A549 (cell line): ENCODE data around the gene C11orf21. TPM values are rescaled to one million over a fixed set of nuclear protein-coding genes. Genes with fewer than 3 reads are reported as not detected.

ENCODE experiments used
- ATAC-seq, 2 experiments: fragments of 200-7000 bp in 1 of 2; fragments of >200 bp in 1 of 2; cut with Nextera tagmentation in 1 of 2; cut with Tn5 transposase in 1 of 2; 3 replicates each; pipeline versions ENCODE4 v1.8.0 to v1.9.1; 2018 to 2020; ENCODE audit warnings: mild to moderate bottlenecking in 1 of 2, moderate library complexity in 1 of 2
- CTCF ChIA-PET: fragments of 300-600 bp; sonication (Branson Sonifier 250); formaldehyde crosslinking; extraction: SDS; loops from one replicate; lab custom pipeline; 2021; ENCODE audit warnings: antibody characterized with exemption, inconsistent platforms; lab: Yijun Ruan, JAX
- POLR2A ChIA-PET: fragments of 350-600 bp; formaldehyde crosslinking; extraction: SDS; loops from one replicate; lab custom pipeline; 2021; ENCODE audit warnings: antibody characterized with exemption, inconsistent platforms; lab: Yijun Ruan, JAX
- DNase-seq, 2 experiments: peaks; one replicate each; pipeline versions ENCODE4 v3.0.0 to v3.0.0-alpha.2; 2011 to 2016; ENCODE audit warnings: low read depth in 1 of 2, low spot score in 1 of 2
- FAIRE-seq: peaks from 2 replicates; lab custom pipeline; 2011; peaks lifted over from hg19 to GRCh38; lab: Jason Lieb, UNC
- H3K27ac ChIP-seq, 2 experiments: fragments of >200 bp; sonication (Bioruptor Twin); formaldehyde crosslinking; 3 replicates each; pipeline ENCODE4 v1.5.1; 2016 to 2017
- H3K4me1 ChIP-seq: fragments of >200 bp; sonication (Bioruptor Twin); formaldehyde crosslinking; 3 replicates; pipeline ENCODE4 v1.6.1; 2016
- H3K4me2 ChIP-seq: fragments of >200 bp; sonication (Bioruptor Twin); formaldehyde crosslinking; 3 replicates; pipeline ENCODE4 v1.6.1; 2016
- H3K4me3 ChIP-seq: fragments of >200 bp; sonication (Bioruptor Twin); formaldehyde crosslinking; 3 replicates; pipeline ENCODE4 v1.5.1; 2016
- H3K9me3 ChIP-seq: fragments of >200 bp; sonication (Bioruptor Twin); formaldehyde crosslinking; 3 replicates; pipeline ENCODE4 v1.6.1; 2016
- CBX8 ChIP-seq: fragments of 200-600 bp; sonication (generic); IDR thresholded peaks from 2 replicates; pipeline ENCODE4 v1.6.1; 2016
- CEBPB ChIP-seq, 2 experiments: fragments of >200 bp in 1 of 2; sonication (Bioruptor Twin) in 1 of 2; formaldehyde crosslinking in 1 of 2; IDR thresholded peaks; 2 replicates each; pipeline ENCODE4 v1.6.1; 2012 to 2016
- CTCF ChIP-seq: fragments of >200 bp; sonication (Bioruptor Twin); formaldehyde crosslinking; IDR thresholded peaks from 3 replicates; pipeline ENCODE4 v1.5.1; 2016
- E2F6 ChIP-seq: IDR thresholded peaks from 2 replicates; pipeline ENCODE4 v1.6.1; 2012; ENCODE audit warnings: low read depth, borderline replicate concordance
- EHMT2 ChIP-seq: fragments of 200-600 bp; sonication (generic); IDR thresholded peaks from 2 replicates; pipeline ENCODE4 v1.6.1; 2016; ENCODE audit warnings: antibody characterized with exemption, low read depth, mild to moderate bottlenecking, moderate library complexity
- FOSB ChIP-seq: fragments of 250-450 bp; sonication (Bioruptor Pico); IDR thresholded peaks from 2 replicates; pipeline ENCODE4 v1.5.0; 2020; ENCODE audit warnings: mild to moderate bottlenecking, moderate library complexity
- HDAC2 ChIP-seq: fragments of 200-600 bp; sonication (generic); IDR thresholded peaks from 2 replicates; pipeline ENCODE4 v1.6.1; 2016
- HEYL ChIP-seq: fragments of 250-450 bp; sonication (Bioruptor Pico); IDR thresholded peaks from 2 replicates; pipeline ENCODE4 v1.8.0; 2021; ENCODE audit warnings: mild to moderate bottlenecking, moderate library complexity
- HMGXB4 ChIP-seq: fragments of 250-450 bp; sonication (Bioruptor Pico); IDR thresholded peaks from 2 replicates; pipeline ENCODE4 v1.5.0; 2021; ENCODE audit warnings: mild to moderate bottlenecking, moderate library complexity, borderline replicate concordance
- HOXB13 ChIP-seq: fragments of 250-450 bp; sonication (Bioruptor Pico); IDR thresholded peaks from 2 replicates; pipeline ENCODE4 v1.5.0; 2020; ENCODE audit warnings: low read depth, mild to moderate bottlenecking, moderate library complexity
- JUNB ChIP-seq: fragments of >200 bp; sonication (Bioruptor Twin); formaldehyde crosslinking; IDR thresholded peaks from 2 replicates; pipeline ENCODE4 v1.6.1; 2016
- MAFK ChIP-seq: fragments of 450-650 bp; IDR thresholded peaks from 2 replicates; pipeline ENCODE4 v1.6.1; 2014; ENCODE audit not compliant: partially characterized antibody
- MYC ChIP-seq: IDR thresholded peaks from 2 replicates; pipeline ENCODE4 v1.6.1; 2012; ENCODE audit warnings: mild to moderate bottlenecking, inconsistent platforms, low read length, improper control_type of control experiment, borderline replicate concordance
- NFE2L2 ChIP-seq: fragments of 150-350 bp; conservative IDR thresholded peaks from 2 replicates; pipeline ENCODE4 v1.6.1; 2014; ENCODE audit warnings: low read length
- NR3C1 ChIP-seq: fragments of >200 bp; sonication (Bioruptor Twin); formaldehyde crosslinking; IDR thresholded peaks from 3 replicates; pipeline ENCODE4 v1.6.1; 2017
- PHF8 ChIP-seq: fragments of 200-600 bp; sonication (generic); IDR thresholded peaks from 2 replicates; pipeline ENCODE4 v1.6.1; 2016; ENCODE audit warnings: low read depth, mild to moderate bottlenecking, antibody characterized with exemption, moderate library complexity, borderline replicate concordance
- POLR2A ChIP-seq: IDR thresholded peaks from 2 replicates; pipeline ENCODE4 v1.6.1; 2012; ENCODE audit warnings: mild to moderate bottlenecking, low read length
- REST ChIP-seq: fragments of 200-600 bp; sonication (generic); IDR thresholded peaks from 2 replicates; pipeline ENCODE4 v1.6.1; 2016; ENCODE audit warnings: antibody characterized with exemption, mild to moderate bottlenecking, moderate library complexity
- SMC3 ChIP-seq: fragments of >200 bp; sonication (Bioruptor Twin); formaldehyde crosslinking; IDR thresholded peaks from 3 replicates; pipeline ENCODE4 v1.6.1; 2018; ENCODE audit warnings: inconsistent platforms
- TFCP2L1 ChIP-seq: fragments of 250-450 bp; sonication (Bioruptor Pico); IDR thresholded peaks from 2 replicates; pipeline ENCODE4 v1.5.0; 2021; ENCODE audit warnings: mild to moderate bottlenecking
- ZC3H11A ChIP-seq: fragments of 450-650 bp; IDR thresholded peaks from 2 replicates; pipeline ENCODE4 v1.6.1; 2014; ENCODE audit warnings: antibody characterized with exemption, mild to moderate bottlenecking
- ZSCAN20 ChIP-seq: fragments of 250-450 bp; sonication (Bioruptor Pico); IDR thresholded peaks from 2 replicates; pipeline ENCODE4 v1.8.0; 2022; ENCODE audit warnings: mild to moderate bottlenecking, moderate library complexity
- WGBS: methylation state at CpG from one replicate; pipeline ENCODE4 v1.1.6; 2017; ENCODE audit errors: missing lambda C conversion rate; 5-methylcytosine and 5-hydroxymethylcytosine counted together
- polyA plus RNA-seq, 4 experiments: library from polyadenylated mRNA; depleted of rRNA in 3 of 4; stranded (reverse); fragments of >200 nt; fragmentation: RNase III in 1 of 4; extraction: RNeasy Plus Mini Kit Qiagen cat#74134 plus additional on column Dnase treatment in 1 of 4; gene quantifications; 2 replicates in 3 of 4; 3 replicates in 1 of 4; pipeline ENCODE4 v1.2.3, GENCODE V29; 2011 to 2017

Gene C11orf21
- polyA plus RNA-seq, 2 of the 4 experiments (the other 2 are of a cell fraction): not detected

GRCh38 chr11:2268729-2269600 is 32.8 kb downstream of the C11orf21 start:
- H3K27ac ChIP-seq: peak overlapping the region in 1 of 2 experiments; percentile 62; a peak in 3 of 6 replicates
- FAIRE-seq: no peak
- CTCF ChIA-PET: interaction anchor here (0.8 to 1.8 kb wide), 5 partner anchors 18 to 156 kb away, joined by 3 to 4 read pairs (median 3); no protein-coding TSS in a partner anchor

GRCh38 chr11:2267851-2268728 is 33.6 kb downstream of the C11orf21 start:
- TF ChIP-seq REST (no peak), CEBPB (IDR thresholded peaks at IDR 0.05) (no peak), ZC3H11A (no peak), SMC3 (no peak), MAFK (no peak), PHF8 (no peak)
- TF ChIP-seq, all 56 proteins: peak for 0
- no peaks in the 10 kb centered on the region for H3K9me3 ChIP-seq
- H3K4me2 ChIP-seq: peak overlapping the region; percentile 96; the same call in 2 of the 3 replicates
- ChIA-PET POLR2A (no interaction called here), CTCF (interaction anchor here (0.8 kb wide), 1 partner anchor 73 kb away, joined by 3 read pairs; no protein-coding TSS in a partner anchor)
- H3K4me3 ChIP-seq: peak overlapping the region; percentile 52; the same call in 1 of the 3 replicates
- WGBS: 74% methylated on average over 23 of the region's 26 CpGs
- FAIRE-seq: no peak
- no peak for DNase-seq
- H3K27ac ChIP-seq: no peak overlapping the region
- H3K4me1 ChIP-seq: peaks cover 11% of the 10 kb centered on the region; the same call in 2 of the 3 replicates
- ATAC-seq: no peak

More at GRCh38 chr11:2268729-2269600, 32.8 kb downstream of the C11orf21 start:
- Histone ChIP-seq H3K4me3 (peak overlapping the region; percentile 52), H3K4me1 (peaks cover 11% of the 10 kb centered on the region; the same call in 2 of the 3 replicates), H3K4me2 (peak overlapping the region; percentile 96), H3K9me3 (no peaks in the 10 kb centered on the region)
- 50% methylated on average over 1 of the region's 89 CpGs for WGBS
- POLR2A ChIA-PET: no interaction called here
- no peak for DNase-seq
- ATAC-seq: peak in 1 of 2 experiments; percentile 41; a peak in 3 of 6 replicates
- no peak for TF ChIP-seq TFCP2L1 (CRISPR knock-in tag)
- TF ChIP-seq E2F6: 0 out of 2 replicates have a peak, but pooled peaks have one; percentile 19
- no peak for TF ChIP-seq CBX8
- no peak for TF ChIP-seq MYC
- TF ChIP-seq CEBPB (IDR thresholded peaks at IDR 0.05): peak; percentile 44 to 53; a peak in 3 of 4 replicates
- no peak for TF ChIP-seq SMC3
- TF ChIP-seq ZSCAN20: no peak

- FAIRE-seq (no peak), ATAC-seq (no peak)
- TF ChIP-seq ZSCAN20: no peak
- TF ChIP-seq EHMT2: no peak
- no peak for TF ChIP-seq CTCF
- TF ChIP-seq POLR2A: no peak
- no peak for TF ChIP-seq HEYL
- no peak for TF ChIP-seq HDAC2
- no peak for TF ChIP-seq HOXB13
- TF ChIP-seq NR3C1: no peak
- no peak for TF ChIP-seq NFE2L2
- no peak for TF ChIP-seq JUNB
- no peak for TF ChIP-seq HMGXB4
- TF ChIP-seq FOSB (CRISPR knock-in tag): no peak
These were observed 34.3 kb downstream of the C11orf21 start for GRCh38 chr11:2267306-2267850.

More at GRCh38 chr11:2267306-2267850, 34.3 kb downstream of the C11orf21 start:
- WGBS: 75% methylated on average over 12 of the region's 12 CpGs
- H3K4me1 ChIP-seq: peaks cover 11% of the 10 kb centered on the region; the same call in 2 of the 3 replicates
- no peak for DNase-seq
- no peak overlapping the region for H3K4me2 ChIP-seq
- H3K9me3 ChIP-seq: no peaks in the 10 kb centered on the region
- H3K4me3 ChIP-seq: no peak overlapping the region
- CTCF ChIA-PET: interaction anchor here (0.8 kb wide), 1 partner anchor 72 kb away, joined by 3 read pairs; no protein-coding TSS in a partner anchor
- POLR2A ChIA-PET: no interaction called here
- H3K27ac ChIP-seq: no peak overlapping the region
